HepG2 (cell line): ENCODE measurements around the gene OLFM1. TPM values are rescaled to one million over a fixed set of nuclear protein-coding genes. Genes with fewer than 3 reads are reported as not detected.

ENCODE experiments used
- FOXM1 ChIP-seq: sonication (generic); formaldehyde crosslinking; IDR thresholded peaks from 2 replicates; pipeline ENCODE4 v1.5.0; 2020; ENCODE audit warnings: missing genetic modification reagents
- HNRNPUL1 ChIP-seq: fragments of 200-400 bp; formaldehyde crosslinking; IDR thresholded peaks from 2 replicates; pipeline ENCODE4 v1.6.1; 2017; ENCODE audit warnings: low read depth, mild to moderate bottlenecking, low read length, moderate library complexity
- ISL2 ChIP-seq: sonication (generic); formaldehyde crosslinking; IDR thresholded peaks from 2 replicates; pipeline ENCODE4 v1.5.0; 2020; ENCODE audit warnings: missing genetic modification reagents
- MAFK ChIP-seq, 2 experiments: IDR thresholded peaks in 1 of 2; conservative IDR thresholded peaks in 1 of 2; 2 replicates each; pipeline ENCODE4 v1.6.1; 2011; ENCODE audit warnings: improper control_type of control experiment in 2 of 2, low read length in 2 of 2
- NFE2L1 ChIP-seq: sonication (generic); formaldehyde crosslinking; IDR thresholded peaks from 2 replicates; pipeline ENCODE4 v1.4.0; 2020; ENCODE audit warnings: missing genetic modification reagents, mild to moderate bottlenecking, borderline replicate concordance
- SNAPC2 ChIP-seq: sonication (generic); formaldehyde crosslinking; IDR thresholded peaks from 2 replicates; pipeline ENCODE4 v1.8.1; 2022; ENCODE audit warnings: mild to moderate bottlenecking, missing genetic modification reagents
- TEAD3 ChIP-seq: optimal IDR thresholded peaks from 2 replicates; pipeline ENCODE3; 2016; ENCODE audit warnings: borderline replicate concordance
- U2AF2 ChIP-seq: fragments of 200-400 bp; formaldehyde crosslinking; IDR thresholded peaks from 2 replicates; pipeline ENCODE4 v1.6.1; 2017; ENCODE audit warnings: low read depth, mild to moderate bottlenecking, low read length
- ZHX1 ChIP-seq: sonication (generic); formaldehyde crosslinking; IDR thresholded peaks from 2 replicates; pipeline ENCODE4 v1.8.1; 2022; ENCODE audit warnings: low read depth, mild to moderate bottlenecking, missing genetic modification reagents
- ZNF142 ChIP-seq: sonication (generic); formaldehyde crosslinking; IDR thresholded peaks from 2 replicates; pipeline ENCODE4 v1.4.0; 2020; ENCODE audit warnings: missing genetic modification reagents
- ZNF350 ChIP-seq: sonication (generic); formaldehyde crosslinking; IDR thresholded peaks from 2 replicates; pipeline ENCODE4 v1.4.0; 2020; ENCODE audit warnings: mild to moderate bottlenecking, low read depth, missing genetic modification reagents, borderline replicate concordance
- ZNF562 ChIP-seq: sonication (generic); formaldehyde crosslinking; IDR thresholded peaks from 2 replicates; pipeline ENCODE4 v1.8.0; 2022; ENCODE audit warnings: missing genetic modification reagents, borderline replicate concordance
- ZNF703 ChIP-seq: sonication (generic); formaldehyde crosslinking; IDR thresholded peaks from 2 replicates; pipeline ENCODE4 v1.5.1; 2020; ENCODE audit warnings: missing genetic modification reagents, mild to moderate bottlenecking, moderate library complexity, borderline replicate concordance
- polyA plus RNA-seq, 8 experiments: library from polyadenylated mRNA; depleted of rRNA in 3 of 8; stranded (reverse) in 7 of 8; unstranded in 1 of 8; fragments of >200 nt; fragmentation: Illumina TruSeq in 4 of 8; extraction: Trizol in 4 of 8; gene quantifications; 2 replicates each; pipeline versions ENCODE4 v1.2.1 to v1.2.3, GENCODE V29; 2011 to 2016; ENCODE audit warnings: low read depth in 4 of 8, missing spikeins in 1 of 8, mixed read lengths in 1 of 8; ENCODE audit not compliant: insufficient read depth in 1 of 8
- total RNA-seq, 5 experiments: library from RNA; depleted of rRNA; stranded (reverse); fragments of >200 nt; fragmentation: Illumina TruSeq; extraction: Trizol; gene quantifications; 2 replicates each; pipeline ENCODE4 v1.2.3, GENCODE V29; 2016; ENCODE audit warnings: low read depth in 1 of 5
- TF ChIP-seq, protein P1 (sequence below): sonication (generic); formaldehyde crosslinking; IDR thresholded peaks from 2 replicates; pipeline ENCODE4 v1.5.1; 2020; ENCODE audit warnings: mild to moderate bottlenecking, missing genetic modification reagents, moderate library complexity
- TF ChIP-seq, protein P2 (sequence below): sonication (generic); formaldehyde crosslinking; IDR thresholded peaks from 2 replicates; pipeline ENCODE4 v1.8.0; 2022; ENCODE audit warnings: mild to moderate bottlenecking, missing genetic modification reagents
- TF ChIP-seq, protein P3 (sequence below): sonication (generic); formaldehyde crosslinking; IDR thresholded peaks from 2 replicates; pipeline ENCODE4 v1.5.0; 2020; ENCODE audit warnings: missing genetic modification reagents

Gene OLFM1
- total and polyA plus RNA-seq, 2 of the 13 experiments (the other 11 are each of a cell fraction or from before 2014, with no cell fraction given) = not detected

- TF ChIP-seq MAFK (conservative IDR thresholded peaks at IDR 0.05 in 1 of 2, IDR thresholded peaks at IDR 0.05 in 1 of 2; ENCODE audit: low read length in 2 of 2) = no peak
- no peak for TF ChIP-seq ZNF703 (CRISPR knock-in tag)
- TF ChIP-seq, protein P1, sequence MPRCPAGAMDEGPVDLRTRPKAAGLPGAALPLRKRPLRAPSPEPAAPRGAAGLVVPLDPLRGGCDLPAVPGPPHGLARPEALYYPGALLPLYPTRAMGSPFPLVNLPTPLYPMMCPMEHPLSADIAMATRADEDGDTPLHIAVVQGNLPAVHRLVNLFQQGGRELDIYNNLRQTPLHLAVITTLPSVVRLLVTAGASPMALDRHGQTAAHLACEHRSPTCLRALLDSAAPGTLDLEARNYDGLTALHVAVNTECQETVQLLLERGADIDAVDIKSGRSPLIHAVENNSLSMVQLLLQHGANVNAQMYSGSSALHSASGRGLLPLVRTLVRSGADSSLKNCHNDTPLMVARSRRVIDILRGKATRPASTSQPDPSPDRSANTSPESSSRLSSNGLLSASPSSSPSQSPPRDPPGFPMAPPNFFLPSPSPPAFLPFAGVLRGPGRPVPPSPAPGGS (CRISPR knock-in tag) = no peak
- TF ChIP-seq HNRNPUL1 = no peak
- 0 out of 2 replicates have a peak, but pooled peaks have one; percentile 53 for TF ChIP-seq ISL2 (CRISPR knock-in tag)
- TF ChIP-seq, protein P2, sequence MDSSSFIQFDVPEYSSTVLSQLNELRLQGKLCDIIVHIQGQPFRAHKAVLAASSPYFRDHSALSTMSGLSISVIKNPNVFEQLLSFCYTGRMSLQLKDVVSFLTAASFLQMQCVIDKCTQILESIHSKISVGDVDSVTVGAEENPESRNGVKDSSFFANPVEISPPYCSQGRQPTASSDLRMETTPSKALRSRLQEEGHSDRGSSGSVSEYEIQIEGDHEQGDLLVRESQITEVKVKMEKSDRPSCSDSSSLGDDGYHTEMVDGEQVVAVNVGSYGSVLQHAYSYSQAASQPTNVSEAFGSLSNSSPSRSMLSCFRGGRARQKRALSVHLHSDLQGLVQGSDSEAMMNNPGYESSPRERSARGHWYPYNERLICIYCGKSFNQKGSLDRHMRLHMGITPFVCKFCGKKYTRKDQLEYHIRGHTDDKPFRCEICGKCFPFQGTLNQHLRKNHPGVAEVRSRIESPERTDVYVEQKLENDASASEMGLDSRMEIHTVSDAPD (CRISPR knock-in tag) = no peak
- TF ChIP-seq, protein P3, sequence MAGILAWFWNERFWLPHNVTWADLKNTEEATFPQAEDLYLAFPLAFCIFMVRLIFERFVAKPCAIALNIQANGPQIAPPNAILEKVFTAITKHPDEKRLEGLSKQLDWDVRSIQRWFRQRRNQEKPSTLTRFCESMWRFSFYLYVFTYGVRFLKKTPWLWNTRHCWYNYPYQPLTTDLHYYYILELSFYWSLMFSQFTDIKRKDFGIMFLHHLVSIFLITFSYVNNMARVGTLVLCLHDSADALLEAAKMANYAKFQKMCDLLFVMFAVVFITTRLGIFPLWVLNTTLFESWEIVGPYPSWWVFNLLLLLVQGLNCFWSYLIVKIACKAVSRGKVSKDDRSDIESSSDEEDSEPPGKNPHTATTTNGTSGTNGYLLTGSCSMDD = no peak
- TF ChIP-seq NFE2L1 (CRISPR knock-in tag) = no peak
- no peak for TF ChIP-seq ZNF562 (CRISPR knock-in tag)
- no peak for TF ChIP-seq ZHX1
- no peak for TF ChIP-seq ZNF142 (CRISPR knock-in tag)
- peak; percentile 83 for TF ChIP-seq TEAD3 (CRISPR knock-in tag)
- TF ChIP-seq FOXM1 (CRISPR knock-in tag) = no peak
- no peak for TF ChIP-seq SNAPC2
- peak; percentile 73 for TF ChIP-seq ZNF350
- no peak for TF ChIP-seq U2AF2
Measured at GRCh38 chr9:135085830-135086546, 1.5 kb upstream of the OLFM1 start (continued).
